GM19043 (cell line): ENCODE data around the gene EXD3.

Experiments used
- ATAC-seq: cut with Tn5 transposase; IDR thresholded peaks from one replicate; pipeline ENCODE4 v1.9.1; 2021; ENCODE audit warnings: low read depth; ENCODE audit not compliant: unreplicated experiment

The EXD3 gene

GRCh38 chr9:137301081-137301947 lies 121.6 kb downstream of the EXD3 start:
- ATAC-seq, result no peak

DNA sequence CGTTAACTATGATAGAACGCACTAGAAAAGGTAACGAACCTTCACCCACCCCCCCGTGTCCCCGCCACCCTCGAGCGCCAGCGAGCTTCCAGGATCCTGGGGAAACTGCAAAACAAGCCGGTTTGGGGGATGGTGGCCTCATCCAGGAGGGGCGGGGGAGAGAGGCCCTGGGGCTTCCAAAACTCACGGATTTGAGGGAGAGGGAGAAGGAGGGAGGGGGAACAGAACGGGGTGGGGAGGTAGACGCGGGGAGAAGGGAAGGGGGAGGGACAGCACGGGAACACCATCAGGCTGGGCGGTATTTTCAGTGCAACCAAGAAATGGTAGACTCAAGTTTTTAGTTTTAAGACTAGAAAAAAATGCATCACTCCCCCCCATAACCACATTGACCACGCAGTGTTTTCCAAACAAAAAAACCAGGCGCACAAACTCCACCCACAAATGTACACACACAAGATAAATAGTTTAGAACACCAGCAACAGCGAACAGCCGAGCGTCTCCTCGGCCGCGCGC lies 122.3 kb downstream of the EXD3 start:
- ATAC-seq, result no peak

GRCh38 chr9:137299938-137300337 lies 123.0 kb downstream of the EXD3 start:
- no peak for ATAC-seq

DNA sequence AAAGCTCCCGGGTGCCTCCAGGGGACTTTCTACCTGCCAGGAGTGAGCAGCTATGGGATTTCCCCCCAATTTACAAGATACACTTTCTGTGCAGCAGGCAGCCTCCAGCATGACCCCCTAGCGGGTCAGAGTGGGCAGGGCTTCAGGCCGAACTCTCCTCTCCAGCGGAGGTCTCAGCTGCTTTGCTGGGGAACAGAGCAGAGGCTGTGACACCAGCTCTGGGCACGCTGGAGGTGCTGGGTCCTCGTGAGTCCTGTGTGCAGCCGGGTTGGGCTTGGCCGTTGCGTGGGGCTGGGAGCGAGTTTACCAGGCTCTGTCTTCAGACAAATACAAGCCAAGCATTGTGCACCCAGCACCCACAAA lies 123.8 kb downstream of the EXD3 start:
- no peak for ATAC-seq

- ATAC-seq, result no peak
Observed at GRCh38 chr9:137298401-137299202, 124.4 kb downstream of the EXD3 start.

DNA sequence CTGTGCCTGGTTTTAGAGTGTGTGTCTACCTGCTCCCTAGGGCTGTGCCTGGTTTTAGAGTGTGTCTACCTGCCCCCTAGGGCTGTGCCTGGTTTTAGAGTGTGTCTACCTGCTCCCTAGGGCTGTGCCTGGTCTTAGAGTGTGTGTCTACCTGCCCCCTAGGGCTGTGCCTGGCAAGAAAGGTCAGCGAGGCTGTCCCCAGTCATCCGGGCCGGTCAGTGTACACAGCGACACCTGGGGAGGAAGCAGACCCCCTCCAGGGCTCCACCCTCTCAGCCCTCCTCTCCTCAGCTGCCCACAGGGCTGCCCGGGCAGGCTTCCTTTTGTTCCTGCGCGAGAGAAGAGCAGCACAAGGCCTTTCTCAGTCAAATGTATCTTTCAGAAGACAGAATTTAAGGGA lies 125.0 kb downstream of the EXD3 start:
- ATAC-seq, result no peak

- no peak for ATAC-seq
Observed at GRCh38 chr9:137296670-137297664, 126.0 kb downstream of the EXD3 start.

DNA sequence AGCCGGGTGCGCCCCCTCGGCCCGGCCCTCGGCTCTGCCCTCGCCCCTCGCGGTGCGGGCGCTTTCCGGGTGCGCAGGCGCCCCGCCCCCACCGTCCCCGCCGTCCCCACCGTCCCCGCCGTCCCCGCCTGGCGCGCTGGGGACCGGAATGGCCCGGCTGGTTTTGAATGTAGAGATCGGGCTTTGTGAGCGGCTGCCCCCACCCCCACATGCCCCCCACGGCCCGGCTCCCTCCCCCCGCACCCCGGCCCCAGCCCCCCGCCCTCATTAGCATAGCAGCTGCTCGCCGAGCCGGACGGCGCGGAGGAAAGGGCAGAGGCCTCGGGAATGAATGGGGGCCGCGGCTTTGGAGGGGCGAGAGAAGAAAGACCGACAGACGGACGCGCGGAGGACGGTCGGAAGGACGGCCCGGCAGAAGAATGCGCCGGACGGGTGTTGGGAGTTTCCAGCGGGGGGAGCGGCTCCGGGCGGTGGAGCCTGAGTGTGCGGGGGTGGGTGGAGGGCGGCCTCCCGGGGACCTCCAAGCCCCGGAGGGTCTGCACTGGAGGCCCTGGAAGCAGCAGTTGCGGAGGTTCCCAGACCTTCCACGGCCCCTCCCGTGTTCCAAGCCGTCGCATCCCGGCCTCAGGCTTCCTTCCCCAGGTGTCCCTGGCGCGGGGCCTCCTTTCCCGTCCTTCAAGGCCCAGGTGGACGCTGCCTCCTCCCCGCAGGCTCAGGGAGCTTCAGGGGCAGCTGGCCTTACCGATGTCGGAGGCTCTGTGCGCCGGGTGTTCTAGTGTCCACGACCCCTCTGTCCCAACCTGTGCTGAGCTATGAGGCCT lies 126.9 kb downstream of the EXD3 start:
- no peak for ATAC-seq

- no peak for ATAC-seq
Observed at GRCh38 chr9:137295238-137295811, 127.6 kb downstream of the EXD3 start.

- ATAC-seq, result no peak
Observed at GRCh38 chr9:137294681-137295237, 128.2 kb downstream of the EXD3 start.

DNA sequence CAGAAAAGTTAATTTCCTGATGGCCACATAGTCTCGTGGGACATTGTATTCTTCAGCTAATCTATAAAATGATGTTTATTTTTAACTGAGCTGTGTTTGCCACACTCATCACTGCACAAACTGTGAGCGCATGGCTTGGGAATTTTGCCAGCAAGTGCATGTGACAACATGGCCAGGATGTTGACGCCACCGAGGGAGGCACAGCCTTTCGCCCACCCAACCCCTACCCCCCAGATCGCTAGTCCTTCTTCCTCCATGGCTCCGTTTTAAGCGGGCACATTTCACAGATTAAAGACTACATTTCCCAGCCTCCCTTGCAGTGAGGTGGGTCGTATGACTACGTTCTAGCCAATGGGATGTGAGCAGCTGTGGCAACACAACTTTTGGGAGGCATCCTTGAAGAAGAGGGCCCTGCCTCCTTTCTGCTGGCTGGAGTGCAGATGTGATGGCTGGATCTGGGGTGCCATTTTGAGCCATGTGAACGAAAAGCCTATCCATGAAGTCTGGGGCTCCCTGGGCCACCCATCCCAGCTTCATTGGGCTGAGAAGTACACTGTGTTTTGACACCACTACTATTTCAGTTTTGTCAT lies 128.8 kb downstream of the EXD3 start:
- no peak for ATAC-seq

- ATAC-seq, result no peak
Observed at GRCh38 chr9:137293482-137294090, 129.4 kb downstream of the EXD3 start.

DNA sequence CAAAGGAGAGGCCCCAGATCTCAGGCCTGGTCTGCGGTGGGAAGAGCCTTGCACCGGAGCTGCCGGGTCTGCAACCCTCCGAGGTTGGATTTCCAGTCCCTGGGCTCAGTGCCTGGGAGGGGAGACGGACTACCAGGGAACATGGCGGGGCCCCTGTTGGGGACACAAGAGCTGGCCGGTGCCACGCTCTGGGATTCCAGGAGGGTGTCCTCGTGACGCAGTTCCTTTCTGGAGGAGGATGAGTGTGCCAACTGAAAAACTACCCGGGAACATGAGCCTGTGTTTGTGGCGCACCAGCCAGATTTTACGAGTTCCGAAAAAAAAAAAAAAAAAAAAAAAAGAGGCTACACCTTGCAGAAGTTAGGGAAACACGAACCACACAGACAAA lies 129.9 kb downstream of the EXD3 start:
- ATAC-seq, result no peak

GRCh38 chr9:137286975-137287383 lies 136.0 kb downstream of the EXD3 start:
- ATAC-seq, result no peak

DNA sequence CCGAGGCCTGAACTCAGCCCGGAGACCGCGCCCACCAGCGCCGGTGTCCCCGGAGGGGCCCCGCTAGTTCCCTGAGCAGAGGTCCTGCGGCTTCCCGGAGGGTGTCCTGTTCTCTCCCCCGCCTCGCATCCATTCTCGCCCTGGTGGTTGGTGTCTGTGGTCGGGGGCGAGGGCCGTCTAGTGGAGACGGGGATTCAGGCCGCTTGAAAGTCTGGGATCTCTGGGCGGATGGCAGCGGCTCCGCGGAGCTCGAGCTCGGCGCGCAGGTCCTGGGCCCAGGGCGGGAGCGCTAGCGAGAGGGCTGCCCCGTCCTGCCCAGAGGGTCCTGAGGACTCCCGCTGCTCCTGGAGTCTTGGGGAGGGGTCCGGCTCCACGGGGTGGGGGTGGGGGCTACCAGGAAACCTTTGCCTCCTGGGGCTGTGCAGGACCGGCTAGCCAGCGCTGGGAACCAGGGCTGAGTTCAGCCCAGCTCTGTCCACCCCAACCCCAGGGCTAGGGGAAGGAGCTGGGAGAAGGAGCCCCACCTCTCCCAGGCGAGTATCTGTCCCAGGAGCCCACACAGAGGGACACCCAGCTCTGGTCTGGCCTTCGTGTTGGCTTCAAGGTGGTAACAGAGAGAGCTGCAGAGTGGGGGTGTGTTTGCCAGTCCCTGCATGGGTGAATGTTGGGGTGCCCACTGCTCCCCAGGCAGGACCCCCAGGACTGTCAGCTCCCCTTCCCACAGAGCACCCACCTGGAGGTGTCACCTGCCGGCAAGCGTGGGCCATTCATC lies 141.4 kb downstream of the EXD3 start:
- ATAC-seq, result no peak

DNA sequence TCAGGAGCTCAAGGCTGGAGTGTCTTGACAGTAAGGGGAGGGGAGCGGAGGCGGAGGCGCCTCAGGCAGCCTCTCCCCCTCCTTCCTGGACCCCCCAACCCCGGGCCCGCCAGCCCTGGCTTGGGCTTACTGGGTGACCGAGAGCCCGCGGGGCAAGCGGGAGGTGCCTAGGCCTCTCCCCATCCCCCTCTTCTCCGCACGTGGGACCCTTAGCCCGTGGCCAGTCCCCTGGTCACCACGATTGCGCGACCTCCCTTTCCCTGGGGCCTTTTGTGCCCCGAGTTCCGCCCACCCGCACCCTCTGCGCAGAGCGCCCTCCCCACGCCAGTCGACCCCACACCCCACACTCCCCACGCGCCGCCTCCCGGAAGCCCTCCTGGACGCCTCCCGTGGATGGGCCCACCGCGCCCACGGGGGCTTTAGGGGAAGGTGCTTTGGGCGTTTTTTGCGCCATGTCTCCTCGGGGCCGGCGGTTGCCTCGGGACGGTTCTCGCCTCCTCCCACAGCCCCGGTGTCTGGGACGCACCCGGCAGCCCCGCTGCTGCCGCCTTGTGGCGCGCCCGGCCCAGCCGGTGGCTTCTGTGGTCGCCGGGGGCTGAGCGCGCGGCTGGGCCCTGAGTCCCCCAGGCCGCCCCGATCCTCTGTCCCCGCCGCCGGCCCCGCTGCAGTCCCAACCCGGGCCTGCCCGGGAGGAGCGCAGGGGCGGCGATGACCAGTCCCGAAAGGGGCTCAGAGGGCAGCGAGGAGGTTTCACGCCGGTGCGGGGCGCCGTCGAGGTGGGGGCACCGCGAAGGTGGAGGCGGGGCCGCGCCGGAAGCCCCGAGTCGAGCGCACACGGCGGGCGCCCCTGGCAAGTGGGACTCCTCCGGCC lies 142.3 kb downstream of the EXD3 start:
- no peak for ATAC-seq
